Activated CD8-positive, alpha-beta T cell treated with anti-CD3 and anti-CD28 coated beads for 36 hours (primary cell): ENCODE results near the gene ALG2. TPM values are rescaled to one million over a fixed set of nuclear protein-coding genes. Genes with fewer than 3 reads are reported as not detected.

Experiments
- ATAC-seq: fragments of 200-7000 bp; cut with Tn5 transposase; one replicate; pipeline ENCODE4 v1.10.0; 2021; ENCODE audit warnings: mild to moderate bottlenecking, moderate library complexity
- CTCF ChIA-PET: fragments of 350-600 bp; sonication (Branson Sonifier 250); formaldehyde crosslinking; loops from one replicate; lab custom pipeline; 2021; ENCODE audit warnings: antibody characterized with exemption; lab: Charles Lee
- POLR2A ChIA-PET: fragments of 350-600 bp; sonication (Branson Sonifier 250); formaldehyde crosslinking; loops from one replicate; lab custom pipeline; 2021; ENCODE audit warnings: antibody characterized with exemption; lab: Charles Lee
- DNase-seq: peaks from one replicate; pipeline ENCODE4 v3.0.0-alpha.2; 2020
- H3K27ac Mint-ChIP-seq: one replicate; pipeline ENCODE4 v1.8.0; 2021; ENCODE audit warnings: mild to moderate bottlenecking, mixed read lengths
- H3K27me3 Mint-ChIP-seq: one replicate; pipeline ENCODE4 v1.8.0; 2021; ENCODE audit warnings: mixed read lengths
- H3K36me3 Mint-ChIP-seq: one replicate; pipeline ENCODE4 v1.8.0; 2021; ENCODE audit warnings: low read depth, mixed read lengths
- H3K4me1 Mint-ChIP-seq: one replicate; pipeline ENCODE4 v1.8.0; 2021; ENCODE audit warnings: low read depth, mixed read lengths
- H3K4me3 Mint-ChIP-seq: one replicate; pipeline ENCODE4 v1.8.0; 2021; ENCODE audit warnings: mild to moderate bottlenecking, moderate library complexity, mixed read lengths
- H3K9me3 Mint-ChIP-seq: one replicate; pipeline ENCODE4 v1.8.0; 2021; ENCODE audit warnings: mixed read lengths
- intact Hi-C: fragments of 100-400 bp; cut with micrococcal nuclease; formaldehyde crosslinking; loops from one replicate; pipeline ENCODE4 v1.10.0; 2022
- total RNA-seq, 2 experiments: library from RNA; stranded (reverse); gene quantifications; one replicate each; pipeline ENCODE4 v1.2.3, GENCODE V29; 2021
- TF ChIP-seq, protein P1 (sequence below): fragments of 200-600 bp; IDR thresholded peaks from one replicate; pipeline ENCODE4 v1.8.0; 2022; ENCODE audit warnings: antibody characterized with exemption, mild to moderate bottlenecking

Gene ALG2
- total RNA-seq, 2 experiments from 2014 or later, result 24.1 to 27.0 TPM

DNA sequence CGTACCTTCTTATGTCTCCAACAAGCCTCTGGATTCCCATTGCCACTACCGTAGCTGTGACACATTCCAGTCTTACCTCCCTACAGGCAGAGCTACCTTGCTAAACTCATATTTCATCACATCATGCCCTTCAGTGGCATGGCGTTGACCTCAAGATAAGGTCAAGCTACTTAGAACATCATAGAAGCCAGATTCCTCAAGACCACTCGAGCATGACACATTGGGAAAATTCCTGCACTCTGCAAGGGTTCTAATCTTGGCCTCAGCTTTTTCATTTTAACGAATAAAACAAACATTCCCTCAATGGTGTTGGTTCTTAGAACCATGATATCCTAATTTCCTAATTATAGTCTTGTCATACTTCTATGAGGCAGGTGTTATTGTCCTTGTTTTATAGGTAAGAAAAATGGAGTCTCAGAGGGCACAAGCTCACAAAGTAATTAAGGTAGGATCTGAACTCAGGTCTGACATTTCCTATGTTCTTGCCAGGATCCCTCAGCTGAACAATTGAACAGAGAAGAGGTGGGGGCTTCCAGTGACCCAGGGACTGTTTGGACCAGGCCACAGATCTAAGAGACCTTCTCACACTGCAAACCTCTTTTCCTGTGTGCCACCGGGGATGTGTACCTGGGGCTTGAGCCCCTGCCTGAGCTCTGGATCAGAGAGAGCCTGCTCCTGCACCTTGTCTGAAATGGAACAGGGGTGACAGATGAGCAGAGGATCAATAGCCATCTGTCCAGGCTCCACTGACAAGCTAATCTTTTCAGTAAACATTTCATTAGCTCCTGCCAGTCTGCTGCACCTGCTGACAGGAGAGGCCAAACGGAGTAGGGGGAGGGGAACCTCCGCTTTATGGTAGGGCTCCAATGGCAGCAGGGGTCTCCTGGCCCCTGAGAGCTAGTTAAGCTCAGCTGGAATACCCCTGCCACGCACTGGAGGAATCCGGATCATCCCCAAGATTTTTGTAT lies 49.3 kb downstream of the ALG2 start:
- no peak for DNase-seq
- Mint-ChIP-seq H3K27me3 (no peaks in the 10 kb centered on the region), H3K4me1 (peaks cover 36% of the 10 kb centered on the region), H3K4me3 (no peak overlapping the region), H3K9me3 (no peaks in the 10 kb centered on the region), H3K36me3 (no peaks in the 10 kb centered on the region), H3K27ac (no peak overlapping the region)
- ATAC-seq, result no peak
- intact Hi-C loops, result no loop called here
- POLR2A ChIA-PET, result interaction anchor here (1.3 to 2.5 kb wide), 2 partner anchors 8 to 10 kb away, joined by 4 to 10 read pairs; no protein-coding TSS in a partner anchor
- TF ChIP-seq, protein P1, sequence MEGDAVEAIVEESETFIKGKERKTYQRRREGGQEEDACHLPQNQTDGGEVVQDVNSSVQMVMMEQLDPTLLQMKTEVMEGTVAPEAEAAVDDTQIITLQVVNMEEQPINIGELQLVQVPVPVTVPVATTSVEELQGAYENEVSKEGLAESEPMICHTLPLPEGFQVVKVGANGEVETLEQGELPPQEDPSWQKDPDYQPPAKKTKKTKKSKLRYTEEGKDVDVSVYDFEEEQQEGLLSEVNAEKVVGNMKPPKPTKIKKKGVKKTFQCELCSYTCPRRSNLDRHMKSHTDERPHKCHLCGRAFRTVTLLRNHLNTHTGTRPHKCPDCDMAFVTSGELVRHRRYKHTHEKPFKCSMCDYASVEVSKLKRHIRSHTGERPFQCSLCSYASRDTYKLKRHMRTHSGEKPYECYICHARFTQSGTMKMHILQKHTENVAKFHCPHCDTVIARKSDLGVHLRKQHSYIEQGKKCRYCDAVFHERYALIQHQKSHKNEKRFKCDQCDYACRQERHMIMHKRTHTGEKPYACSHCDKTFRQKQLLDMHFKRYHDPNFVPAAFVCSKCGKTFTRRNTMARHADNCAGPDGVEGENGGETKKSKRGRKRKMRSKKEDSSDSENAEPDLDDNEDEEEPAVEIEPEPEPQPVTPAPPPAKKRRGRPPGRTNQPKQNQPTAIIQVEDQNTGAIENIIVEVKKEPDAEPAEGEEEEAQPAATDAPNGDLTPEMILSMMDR, result no peak
- CTCF ChIA-PET, result interaction anchor here (0.8 to 5.4 kb wide), 9 partner anchors 9 to 844 kb away, joined by 3 to 40 read pairs (median 3); no protein-coding TSS in a partner anchor

DNA sequence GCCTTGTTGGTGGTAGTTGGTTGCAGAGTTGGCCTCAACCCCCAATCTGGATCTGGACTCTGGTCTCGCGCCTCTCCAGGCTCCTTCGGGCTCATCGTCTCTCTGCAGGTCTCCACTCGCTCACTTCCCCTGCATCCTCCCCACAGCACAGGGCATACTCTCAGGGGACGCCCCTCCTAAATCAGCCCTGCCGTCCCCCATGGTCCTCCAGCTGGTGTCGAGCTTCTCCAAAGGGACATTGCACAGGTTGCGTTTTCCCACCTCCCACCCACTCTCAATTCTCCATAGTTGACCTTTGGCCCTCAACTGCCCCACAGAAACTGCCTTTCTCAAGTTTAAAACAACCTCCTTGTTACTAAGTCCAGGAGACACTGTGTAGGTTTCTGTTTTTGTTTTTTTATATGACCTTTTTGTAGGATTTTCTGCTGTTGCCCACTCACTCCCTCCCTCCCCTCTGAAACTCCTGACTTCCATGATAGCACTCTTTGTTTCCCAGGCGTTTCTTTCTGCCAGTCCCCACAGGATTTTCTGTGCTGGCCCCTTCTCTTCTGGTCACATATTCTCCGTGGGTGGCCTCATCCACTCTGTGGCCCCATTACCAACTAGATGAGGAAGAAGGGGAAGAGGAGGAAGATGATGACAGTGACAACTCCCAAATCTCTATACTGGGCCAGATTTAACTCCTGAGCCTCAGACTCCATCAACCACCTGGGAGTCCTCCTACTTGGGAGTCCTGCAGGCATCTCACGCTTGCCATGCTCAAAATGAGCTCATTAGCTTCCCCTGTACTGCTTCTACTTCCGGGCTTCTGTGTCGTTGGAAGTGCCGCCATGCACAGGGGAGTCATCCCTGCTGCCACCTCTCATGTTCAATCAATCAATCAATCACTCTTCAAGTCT lies 50.3 kb downstream of the ALG2 start:
- Mint-ChIP-seq H3K9me3 (no peaks in the 10 kb centered on the region), H3K36me3 (no peaks in the 10 kb centered on the region), H3K27ac (no peak overlapping the region), H3K4me1 (peaks cover 37% of the 10 kb centered on the region), H3K4me3 (no peak overlapping the region), H3K27me3 (no peaks in the 10 kb centered on the region)
- POLR2A ChIA-PET, result interaction anchor here (2.5 kb wide), 1 partner anchor 11 kb away, joined by 10 read pairs; no protein-coding TSS in a partner anchor
- CTCF ChIA-PET, result interaction anchor here (0.8 to 5.4 kb wide), 6 partner anchors 8 to 95 kb away, joined by 3 to 40 read pairs (median 4); no protein-coding TSS in a partner anchor
- intact Hi-C loops, result no loop called here
- DNase-seq (no peak), ATAC-seq (no peak)
- TF ChIP-seq, protein P1, result no peak

DNA sequence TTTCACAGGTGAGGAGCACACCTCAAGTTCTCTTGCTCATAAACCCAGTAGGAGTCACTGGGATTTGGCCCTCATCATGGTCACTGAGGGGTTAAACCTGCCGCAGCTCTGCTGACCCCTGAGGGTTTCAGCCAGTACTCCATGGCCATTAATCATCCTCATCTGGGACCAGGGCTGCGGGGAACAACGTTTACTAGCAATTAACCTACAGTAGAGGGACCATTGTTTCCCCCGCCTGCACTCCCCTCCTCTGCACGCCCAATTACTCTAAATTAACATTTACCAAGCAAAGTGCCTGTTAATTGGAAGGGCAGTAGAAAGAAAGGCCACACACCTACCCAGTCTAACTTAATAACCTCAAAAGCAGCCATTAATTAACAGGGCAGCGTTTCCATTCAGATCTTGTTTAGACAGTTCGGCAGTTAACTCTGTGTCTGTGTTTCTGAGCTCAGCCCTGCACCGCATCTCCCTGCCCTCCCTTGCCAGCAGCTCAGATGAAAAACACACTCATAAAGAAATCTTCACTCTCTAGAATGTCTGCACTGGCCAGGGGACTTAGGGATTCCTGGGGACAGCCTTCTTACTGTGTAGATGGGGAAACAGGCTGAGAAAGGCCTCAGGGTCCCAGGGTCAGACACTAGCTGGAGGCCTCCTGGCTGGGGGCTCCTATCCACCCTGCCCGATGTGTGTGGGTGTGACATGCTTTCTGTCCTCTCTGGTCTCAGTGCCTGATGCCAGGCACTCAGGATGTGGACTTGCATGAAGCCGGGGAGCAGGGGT lies 51.6 kb downstream of the ALG2 start:
- CTCF ChIA-PET, result no interaction called here
- Mint-ChIP-seq H3K4me1 (peaks cover 46% of the 10 kb centered on the region), H3K27me3 (no peaks in the 10 kb centered on the region), H3K4me3 (no peak overlapping the region), H3K27ac (no peak overlapping the region), H3K9me3 (no peaks in the 10 kb centered on the region), H3K36me3 (no peaks in the 10 kb centered on the region)
- POLR2A ChIA-PET, result no interaction called here
- DNase-seq (no peak), ATAC-seq (no peak)
- intact Hi-C loops, result no loop called here
- TF ChIP-seq, protein P1, result no peak

DNA sequence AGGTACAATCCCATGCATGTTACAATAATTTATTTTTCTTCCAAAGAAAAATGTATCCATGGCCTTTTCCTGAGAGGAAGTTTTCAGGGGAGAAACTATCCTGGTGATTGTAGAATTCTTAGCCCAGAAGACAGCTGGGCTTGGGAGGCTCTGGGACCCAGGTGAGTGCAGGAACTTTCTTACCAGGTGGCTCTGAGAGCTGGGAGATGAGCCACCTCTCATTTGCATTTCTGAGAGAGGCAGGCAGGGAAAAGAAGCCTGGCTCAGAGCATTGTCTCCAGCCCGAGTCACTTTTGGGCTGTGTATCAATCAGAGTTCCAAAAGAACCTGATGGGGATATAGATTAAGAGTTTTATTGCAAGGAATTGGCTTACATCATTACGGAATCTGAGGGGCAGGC lies 52.7 kb downstream of the ALG2 start:
- Mint-ChIP-seq H3K9me3 (no peaks in the 10 kb centered on the region), H3K36me3 (no peaks in the 10 kb centered on the region), H3K27me3 (no peaks in the 10 kb centered on the region), H3K27ac (no peak overlapping the region), H3K4me3 (no peak overlapping the region), H3K4me1 (peaks cover 49% of the 10 kb centered on the region)
- POLR2A ChIA-PET, result no interaction called here
- ATAC-seq (no peak), DNase-seq (no peak)
- TF ChIP-seq, protein P1, result no peak
- intact Hi-C loops, result no loop called here
- CTCF ChIA-PET, result no interaction called here
